ENCODE results near the gene ICE2.

The ICE2 gene

DNA sequence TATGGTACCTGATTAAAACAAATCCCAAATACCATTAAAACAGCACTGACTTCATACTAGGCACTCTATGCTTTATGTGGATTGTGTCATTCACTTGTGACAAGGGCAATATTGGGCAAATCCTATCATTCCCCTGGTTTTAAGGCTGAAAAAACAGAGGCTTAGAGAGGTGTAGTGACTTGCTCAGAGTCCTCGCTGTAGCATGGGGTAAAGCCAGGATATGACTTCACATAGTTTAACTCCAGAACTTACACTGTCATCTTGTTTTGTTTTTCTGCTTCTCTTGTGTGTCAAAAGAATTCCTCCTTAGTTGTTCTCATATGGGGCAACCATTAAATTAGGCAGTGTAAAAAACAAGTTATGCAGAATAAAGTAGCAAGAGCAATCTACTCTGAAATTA, 40.3 kb upstream of the ICE2 start:
- no peak overlapping the region for H2AFZ ChIP-seq
- H3K36me3 ChIP-seq (ENCODE audit: control insufficient read depth, insufficient read depth, low read length): no peaks in the 10 kb centered on the region
- TF ChIP-seq, protein P1, sequence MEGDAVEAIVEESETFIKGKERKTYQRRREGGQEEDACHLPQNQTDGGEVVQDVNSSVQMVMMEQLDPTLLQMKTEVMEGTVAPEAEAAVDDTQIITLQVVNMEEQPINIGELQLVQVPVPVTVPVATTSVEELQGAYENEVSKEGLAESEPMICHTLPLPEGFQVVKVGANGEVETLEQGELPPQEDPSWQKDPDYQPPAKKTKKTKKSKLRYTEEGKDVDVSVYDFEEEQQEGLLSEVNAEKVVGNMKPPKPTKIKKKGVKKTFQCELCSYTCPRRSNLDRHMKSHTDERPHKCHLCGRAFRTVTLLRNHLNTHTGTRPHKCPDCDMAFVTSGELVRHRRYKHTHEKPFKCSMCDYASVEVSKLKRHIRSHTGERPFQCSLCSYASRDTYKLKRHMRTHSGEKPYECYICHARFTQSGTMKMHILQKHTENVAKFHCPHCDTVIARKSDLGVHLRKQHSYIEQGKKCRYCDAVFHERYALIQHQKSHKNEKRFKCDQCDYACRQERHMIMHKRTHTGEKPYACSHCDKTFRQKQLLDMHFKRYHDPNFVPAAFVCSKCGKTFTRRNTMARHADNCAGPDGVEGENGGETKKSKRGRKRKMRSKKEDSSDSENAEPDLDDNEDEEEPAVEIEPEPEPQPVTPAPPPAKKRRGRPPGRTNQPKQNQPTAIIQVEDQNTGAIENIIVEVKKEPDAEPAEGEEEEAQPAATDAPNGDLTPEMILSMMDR (IDR thresholded peaks at IDR 0.05): no peak
- H3K4me1 ChIP-seq: no peaks in the 10 kb centered on the region
- peaks cover 9% of the 10 kb centered on the region for H3K79me2 ChIP-seq
- H3K27ac ChIP-seq: peak overlapping the region; percentile 72
- H3K9ac ChIP-seq: no peak overlapping the region
- no peaks in the 10 kb centered on the region for H3K9me3 ChIP-seq (ENCODE audit: control insufficient read depth, low read length)
- H3K4me3 ChIP-seq (ENCODE audit: low read depth, low read length): no peak overlapping the region
- H3K4me2 ChIP-seq (ENCODE audit: low read length): no peak overlapping the region
- H3K27me3 ChIP-seq (ENCODE audit: control insufficient read depth, insufficient read depth, low read length): no peaks in the 10 kb centered on the region

DNA sequence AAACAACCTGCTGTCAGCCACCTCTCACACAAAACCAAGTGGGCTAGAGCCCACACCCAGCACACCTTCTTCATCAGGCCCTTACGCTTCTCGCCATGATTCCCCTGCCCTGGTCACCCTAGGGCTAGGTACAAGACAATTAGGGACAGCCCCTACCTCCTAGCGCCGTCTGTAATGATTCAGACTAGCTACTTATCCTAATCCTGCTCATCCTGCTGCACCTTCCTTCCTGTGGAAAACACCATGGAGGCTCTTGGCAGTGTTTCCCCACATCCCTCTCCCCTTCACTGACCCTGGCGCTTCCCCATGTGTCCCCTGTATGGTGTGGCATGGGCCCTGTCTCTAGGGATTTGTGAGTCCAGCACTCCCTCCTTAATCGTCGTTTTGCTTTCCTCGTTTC, 39.6 kb upstream of the ICE2 start:
- Histone ChIP-seq H3K27me3 (ENCODE audit: control insufficient read depth, insufficient read depth, low read length) (no peaks in the 10 kb centered on the region), H3K79me2 (peaks cover 9% of the 10 kb centered on the region), H2AFZ (no peak overlapping the region), H3K4me1 (no peaks in the 10 kb centered on the region), H3K36me3 (ENCODE audit: control insufficient read depth, insufficient read depth, low read length) (no peaks in the 10 kb centered on the region), H3K27ac (no peak overlapping the region), H3K4me2 (ENCODE audit: low read length) (no peak overlapping the region), H3K9me3 (ENCODE audit: control insufficient read depth, low read length) (no peaks in the 10 kb centered on the region), H3K4me3 (ENCODE audit: low read depth, low read length) (no peak overlapping the region), H3K9ac (no peak overlapping the region)
- TF ChIP-seq, protein P1 (IDR thresholded peaks at IDR 0.05): no peak

DNA sequence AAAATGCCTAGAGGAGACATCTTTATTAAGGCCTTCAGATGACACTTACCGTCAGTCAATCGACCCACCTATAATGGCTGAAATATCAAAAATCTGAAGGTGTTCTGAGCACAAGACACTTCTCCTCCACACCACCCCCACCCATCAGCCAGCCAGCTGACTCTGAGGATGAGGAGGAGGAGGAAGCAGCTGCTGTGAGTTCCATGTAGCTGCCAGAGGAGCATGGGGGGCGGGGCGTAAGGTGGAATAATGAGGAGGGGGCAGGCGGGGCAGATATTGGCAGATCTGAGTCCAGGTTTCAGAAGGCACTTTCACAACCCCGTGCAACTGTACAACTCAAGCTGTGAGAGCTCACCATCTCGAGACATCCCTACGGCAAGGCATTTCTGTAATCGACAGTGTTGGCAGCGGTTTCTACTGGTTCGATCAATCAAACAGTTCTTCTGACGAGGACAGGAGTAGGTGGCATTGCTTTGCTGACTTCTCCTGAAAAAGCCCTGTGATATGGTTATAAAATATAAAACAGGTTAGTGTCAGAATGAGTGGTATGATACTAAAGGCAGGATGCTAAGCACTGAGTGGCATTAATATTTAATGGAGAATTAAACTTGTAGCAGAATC, 35.4 kb upstream of the ICE2 start:
- Histone ChIP-seq H3K9ac (no peak overlapping the region), H3K4me2 (ENCODE audit: low read length) (no peak overlapping the region), H3K36me3 (ENCODE audit: control insufficient read depth, insufficient read depth, low read length) (no peaks in the 10 kb centered on the region), H3K79me2 (peaks cover 2% of the 10 kb centered on the region), H2AFZ (no peak overlapping the region), H3K4me1 (no peaks in the 10 kb centered on the region), H3K27me3 (ENCODE audit: control insufficient read depth, insufficient read depth, low read length) (no peaks in the 10 kb centered on the region), H3K4me3 (ENCODE audit: low read depth, low read length) (no peak overlapping the region), H3K9me3 (ENCODE audit: control insufficient read depth, low read length) (no peaks in the 10 kb centered on the region), H3K27ac (no peak overlapping the region)
- TF ChIP-seq, protein P1 (IDR thresholded peaks at IDR 0.05): no peak

DNA sequence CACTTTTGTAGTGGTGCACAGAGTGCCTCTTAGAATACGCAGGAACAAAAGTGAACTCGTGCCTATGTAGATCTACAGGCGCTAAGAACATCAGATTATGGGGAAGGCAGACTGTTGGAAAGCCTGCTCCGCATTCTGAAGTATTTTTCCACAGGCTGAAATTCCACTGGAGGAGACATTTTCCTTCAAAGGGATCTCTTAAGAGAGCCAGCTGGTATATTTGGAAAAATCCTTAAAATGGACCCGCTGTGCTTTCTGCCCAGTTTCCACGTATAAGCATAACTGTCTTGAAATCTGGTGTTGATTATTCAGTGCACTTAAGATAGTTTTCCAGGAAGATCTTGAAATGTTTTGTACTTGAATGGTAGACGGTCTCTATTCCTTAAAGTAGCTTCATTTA, 34.7 kb upstream of the ICE2 start:
- H3K79me2 ChIP-seq: peaks cover 2% of the 10 kb centered on the region
- H3K27ac ChIP-seq: no peak overlapping the region
- no peaks in the 10 kb centered on the region for H3K27me3 ChIP-seq (ENCODE audit: control insufficient read depth, insufficient read depth, low read length)
- H2AFZ ChIP-seq: no peak overlapping the region
- no peaks in the 10 kb centered on the region for H3K9me3 ChIP-seq (ENCODE audit: control insufficient read depth, low read length)
- H3K9ac ChIP-seq: no peak overlapping the region
- no peaks in the 10 kb centered on the region for H3K36me3 ChIP-seq (ENCODE audit: control insufficient read depth, insufficient read depth, low read length)
- TF ChIP-seq, protein P1 (IDR thresholded peaks at IDR 0.05): no peak
- no peak overlapping the region for H3K4me2 ChIP-seq (ENCODE audit: low read length)
- no peak overlapping the region for H3K4me3 ChIP-seq (ENCODE audit: low read depth, low read length)
- H3K4me1 ChIP-seq: no peaks in the 10 kb centered on the region

DNA sequence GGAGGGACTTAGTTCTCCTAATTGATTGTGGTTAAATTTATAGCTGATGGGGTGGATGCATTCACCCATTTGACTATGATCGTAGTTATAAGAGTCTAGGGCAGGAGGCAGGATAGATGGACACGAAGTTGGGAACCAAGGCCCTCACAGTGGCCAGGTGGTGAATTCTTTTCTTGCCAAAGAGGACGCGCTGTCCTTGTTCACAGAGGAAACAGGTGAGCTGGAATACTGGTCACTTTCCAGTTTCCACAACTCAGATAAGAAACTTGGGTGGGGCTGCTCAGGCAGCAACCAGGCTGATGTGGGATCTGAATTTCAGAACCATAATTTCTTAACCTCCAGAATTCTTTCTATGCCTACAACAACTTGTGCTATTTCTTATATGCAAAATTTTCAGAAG, 34.0 kb upstream of the ICE2 start:
- peaks cover 2% of the 10 kb centered on the region for H3K4me1 ChIP-seq
- no peak overlapping the region for H3K4me3 ChIP-seq (ENCODE audit: low read depth, low read length)
- no peak overlapping the region for H3K4me2 ChIP-seq (ENCODE audit: low read length)
- TF ChIP-seq, protein P1 (IDR thresholded peaks at IDR 0.05): no peak
- no peak overlapping the region for H3K9ac ChIP-seq
- no peak overlapping the region for H3K27ac ChIP-seq
- H2AFZ ChIP-seq: no peak overlapping the region
- H3K36me3 ChIP-seq (ENCODE audit: control insufficient read depth, insufficient read depth, low read length): no peaks in the 10 kb centered on the region
- H3K9me3 ChIP-seq (ENCODE audit: control insufficient read depth, low read length): no peaks in the 10 kb centered on the region
- H3K27me3 ChIP-seq (ENCODE audit: control insufficient read depth, insufficient read depth, low read length): no peaks in the 10 kb centered on the region
- H3K79me2 ChIP-seq: peaks cover 2% of the 10 kb centered on the region
